OCI-LY3 (cell line): ENCODE measurements around the gene LIF.

ENCODE experiments used
- H2AFZ ChIP-seq: fragments of 200-600, 300-600 bp; shearing (Covaris generic); 2 replicates; pipeline ENCODE4 v1.6.0; 2014; ENCODE audit warnings: antibody characterized with exemption, low read depth, low read length
- H3K27ac ChIP-seq: fragments of 200-600, 300-600 bp; sonication (generic); 2 replicates; pipeline ENCODE4 v1.5.1; 2014; ENCODE audit warnings: mild to moderate bottlenecking, low read length, moderate library complexity, mixed read lengths
- H3K27me3 ChIP-seq: fragments of 200-600, 300-600 bp; sonication (generic); 2 replicates; pipeline ENCODE4 v1.6.1; 2014; ENCODE audit warnings: low read depth, low read length, mixed read lengths
- H3K36me3 ChIP-seq: fragments of 200-600, 300-600 bp; sonication (generic); replicated peaks from 2 replicates; pipeline ENCODE3; 2014; ENCODE audit warnings: low read depth, low read length, mixed read lengths
- H3K4me1 ChIP-seq: fragments of 300-600, 200-600 bp; sonication (generic); 2 replicates; pipeline ENCODE4 v1.6.1; 2014; ENCODE audit warnings: low read length, mixed read lengths
- H3K4me2 ChIP-seq: fragments of 200-600, 300-600 bp; sonication (generic); 2 replicates; pipeline ENCODE4 v1.6.1; 2014; ENCODE audit warnings: low read length, mixed read lengths
- H3K4me3 ChIP-seq: fragments of 300-600, 200-600 bp; sonication (generic); 2 replicates; pipeline ENCODE4 v1.5.1; 2014; ENCODE audit warnings: antibody characterized with exemption, mild to moderate bottlenecking, low read length, moderate library complexity
- H3K79me2 ChIP-seq: fragments of 300-600, 200-600 bp; shearing (Covaris generic); 2 replicates; pipeline ENCODE4 v1.6.1; 2014; ENCODE audit warnings: mild to moderate bottlenecking, low read length, mixed read lengths
- H3K9ac ChIP-seq: fragments of 300-600, 200-600 bp; shearing (Covaris generic); 2 replicates; pipeline ENCODE4 v1.6.0; 2014; ENCODE audit warnings: mild to moderate bottlenecking, low read length, moderate library complexity
- H3K9me3 ChIP-seq: fragments of 200-600, 300-600 bp; shearing (Covaris generic); 2 replicates; pipeline ENCODE4 v1.6.1; 2014; ENCODE audit warnings: low read length, mixed read lengths; ENCODE audit not compliant: insufficient read depth
- H4K20me1 ChIP-seq: fragments of 200-600, 300-600 bp; sonication (generic); 2 replicates; pipeline ENCODE4 v1.6.1; 2016; ENCODE audit warnings: low read length, mixed read lengths; ENCODE audit not compliant: insufficient read depth
- CTCF ChIP-seq: fragments of 200-600, 300-600 bp; sonication (generic); IDR thresholded peaks from 2 replicates; pipeline ENCODE4 v1.5.1; 2014; ENCODE audit warnings: antibody characterized with exemption, low read length, low read depth
- EZH2phosphoT487 ChIP-seq: fragments of 200-600 bp; shearing (Covaris generic); IDR thresholded peaks from 2 replicates; pipeline ENCODE4 v1.6.1; 2018; ENCODE audit warnings: antibody characterized with exemption, mixed run types, low read depth

The LIF gene

GRCh38 chr22:30285176-30285845, 38.8 kb upstream of the LIF start:
- Histone ChIP-seq H3K9ac (no peak overlapping the region), H3K27ac (no peak overlapping the region), H3K79me2 (no peaks in the 10 kb centered on the region), H3K4me2 (no peak overlapping the region), H4K20me1 (no peaks in the 10 kb centered on the region), H3K27me3 (peaks cover 5% of the 10 kb centered on the region; the same call in 1 of the 2 replicates), H3K36me3 (no peaks in the 10 kb centered on the region), H2AFZ (no peak overlapping the region), H3K4me3 (no peak overlapping the region), H3K4me1 (peaks cover 24% of the 10 kb centered on the region), H3K9me3 (no peaks in the 10 kb centered on the region)
- no peak for TF ChIP-seq EZH2phosphoT487
- TF ChIP-seq CTCF = no peak

DNA sequence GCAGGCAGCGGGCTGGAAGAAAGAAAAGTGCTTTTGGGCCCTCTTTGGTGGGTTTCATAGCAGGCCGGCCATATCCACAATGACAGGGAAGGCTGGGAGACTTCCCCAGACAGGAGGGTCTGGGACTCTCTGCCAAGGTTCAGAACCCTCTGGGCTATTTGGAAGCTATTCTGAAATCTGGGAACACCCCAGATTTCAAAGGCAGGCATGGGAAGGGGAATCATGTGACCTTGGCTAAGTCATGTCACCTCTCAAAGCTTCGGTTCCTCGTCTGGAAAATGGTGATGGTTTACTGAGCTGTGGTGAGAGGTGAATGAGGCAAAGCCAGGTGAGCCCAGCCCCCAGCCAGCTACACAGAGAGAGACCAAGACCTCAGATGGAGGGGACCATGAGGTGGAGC, 38.1 kb upstream of the LIF start:
- Histone ChIP-seq H3K4me1 (peaks cover 19% of the 10 kb centered on the region), H3K36me3 (no peaks in the 10 kb centered on the region), H4K20me1 (no peaks in the 10 kb centered on the region), H3K9ac (no peak overlapping the region), H2AFZ (no peak overlapping the region), H3K27ac (no peak overlapping the region), H3K4me2 (no peak overlapping the region), H3K9me3 (no peaks in the 10 kb centered on the region), H3K4me3 (no peak overlapping the region), H3K27me3 (peaks cover 9% of the 10 kb centered on the region), H3K79me2 (no peaks in the 10 kb centered on the region)
- TF ChIP-seq CTCF (no peak), EZH2phosphoT487 (no peak)

DNA sequence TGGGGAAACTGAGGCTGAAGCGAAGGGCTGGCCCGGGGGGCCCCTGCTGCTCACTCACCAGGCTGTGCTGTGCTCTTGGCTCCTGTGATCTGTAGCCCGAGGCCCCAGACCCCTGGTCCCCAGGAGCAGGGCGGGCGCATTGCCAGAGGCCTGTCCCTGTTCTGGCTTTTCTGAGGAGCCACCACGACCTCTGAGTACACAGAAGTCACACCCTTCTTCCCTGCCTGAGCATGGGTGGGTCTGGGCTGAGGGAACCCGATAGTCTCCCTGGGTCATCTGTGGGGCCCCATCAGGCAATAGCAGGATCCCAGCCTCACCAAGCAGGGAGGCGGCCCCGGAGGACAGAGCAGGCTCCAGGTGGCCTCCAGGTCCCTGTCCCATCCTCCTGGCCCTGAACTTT, 37.6 kb upstream of the LIF start:
- Histone ChIP-seq H3K4me2 (no peak overlapping the region), H2AFZ (no peak overlapping the region), H3K79me2 (no peaks in the 10 kb centered on the region), H3K9me3 (no peaks in the 10 kb centered on the region), H3K4me3 (no peak overlapping the region), H3K9ac (no peak overlapping the region), H3K27me3 (peaks cover 14% of the 10 kb centered on the region), H3K36me3 (no peaks in the 10 kb centered on the region), H4K20me1 (no peaks in the 10 kb centered on the region), H3K27ac (no peak overlapping the region), H3K4me1 (peaks cover 19% of the 10 kb centered on the region)
- TF ChIP-seq CTCF (no peak), EZH2phosphoT487 (no peak)

DNA sequence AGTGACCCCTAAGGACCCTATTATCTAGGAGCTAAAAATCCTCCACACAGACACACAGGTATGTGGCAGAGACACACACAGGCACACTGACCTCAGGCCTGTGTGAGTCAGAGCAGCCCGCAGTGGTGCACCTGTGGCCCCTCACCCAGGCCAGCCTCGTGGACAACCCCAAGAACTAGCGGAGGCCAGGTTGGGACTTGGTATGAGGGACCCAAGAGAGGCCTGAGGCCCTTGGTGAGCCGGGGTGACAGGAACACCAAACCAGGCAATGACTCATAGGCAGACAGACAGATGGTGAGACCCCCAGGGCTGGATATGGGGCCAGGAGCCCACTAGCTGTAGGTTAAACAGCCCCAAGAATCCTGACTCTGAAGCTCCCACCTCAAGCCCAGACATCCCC, 36.8 kb upstream of the LIF start:
- Histone ChIP-seq H3K4me2 (no peak overlapping the region), H2AFZ (no peak overlapping the region), H3K9ac (no peak overlapping the region), H3K79me2 (no peaks in the 10 kb centered on the region), H3K4me1 (peaks cover 14% of the 10 kb centered on the region), H3K27ac (no peak overlapping the region), H3K27me3 (peaks cover 17% of the 10 kb centered on the region), H3K9me3 (no peaks in the 10 kb centered on the region), H4K20me1 (no peaks in the 10 kb centered on the region), H3K4me3 (no peak overlapping the region), H3K36me3 (no peaks in the 10 kb centered on the region)
- TF ChIP-seq EZH2phosphoT487 (no peak), CTCF (no peak)
